GM23338 (cell line): ENCODE results near the gene KCTD13. TPM values are rescaled to one million over a fixed set of nuclear protein-coding genes. Genes with fewer than 3 reads are reported as not detected.

Experiments
- ATAC-seq: fragments of 200-7000 bp; cut with Tn5 transposase; 3 replicates; pipeline ENCODE4 v1.9.1; 2020
- DNase-seq: peaks from one replicate; pipeline ENCODE4 v3.0.0-alpha.2; 2015; ENCODE audit warnings: low spot score
- H2AFZ ChIP-seq: fragments of 200-600 bp; sonication (generic); 2 replicates; pipeline ENCODE4 v1.8.0; 2016; ENCODE audit warnings: antibody characterized with exemption, mild to moderate bottlenecking, moderate library complexity
- H3F3A ChIP-seq: fragments of 200-600 bp; sonication (generic); replicated peaks from 2 replicates; pipeline ENCODE4 v1.8.0; 2017; ENCODE audit warnings: antibody characterized with exemption, mixed run types, low read depth
- H3K27ac ChIP-seq: fragments of 200-600 bp; sonication (generic); 2 replicates; pipeline ENCODE4 v1.6.1; 2016; ENCODE audit warnings: low read depth
- H3K27me3 ChIP-seq: fragments of 200-600 bp; sonication (generic); 2 replicates; pipeline ENCODE4 v1.8.0; 2016; ENCODE audit warnings: mild to moderate bottlenecking, mixed run types, moderate library complexity; ENCODE audit not compliant: insufficient read depth
- H3K36me3 ChIP-seq: fragments of 200-600 bp; sonication (generic); 2 replicates; pipeline ENCODE4 v1.8.0; 2016; ENCODE audit warnings: mild to moderate bottlenecking; ENCODE audit not compliant: insufficient read depth
- H3K4me1 ChIP-seq: fragments of 200-600 bp; sonication (generic); 2 replicates; pipeline ENCODE4 v1.8.0; 2016; ENCODE audit warnings: mild to moderate bottlenecking, moderate library complexity; ENCODE audit not compliant: insufficient read depth
- H3K4me2 ChIP-seq: fragments of 200-600 bp; sonication (generic); 2 replicates; pipeline ENCODE4 v1.7.1; 2017; ENCODE audit warnings: mixed run types
- H3K4me3 ChIP-seq: fragments of 200-600 bp; sonication (generic); 2 replicates; pipeline ENCODE4 v1.6.1; 2016; ENCODE audit warnings: mixed run types
- H3K79me2 ChIP-seq: fragments of 200-600 bp; sonication (generic); replicated peaks from 2 replicates; pipeline ENCODE4 v1.8.0; 2017; ENCODE audit warnings: mild to moderate bottlenecking; ENCODE audit not compliant: insufficient read depth
- H3K9me2 ChIP-seq: fragments of 200-600 bp; sonication (generic); 2 replicates; pipeline ENCODE4 v1.8.0; 2017; ENCODE audit not compliant: insufficient read depth
- H4K20me1 ChIP-seq: fragments of 200-600 bp; sonication (generic); replicated peaks from 2 replicates; pipeline ENCODE4 v1.8.0; 2017; ENCODE audit warnings: mild to moderate bottlenecking; ENCODE audit not compliant: insufficient read depth
- H3K27ac Mint-ChIP-seq: 2 replicates; pipeline ENCODE4 v1.8.0; 2020; ENCODE audit warnings: inconsistent platforms, mild to moderate bottlenecking, moderate library complexity, mixed read lengths
- H3K27me3 Mint-ChIP-seq: 3 replicates; pipeline ENCODE4 v1.8.0; 2022; ENCODE audit warnings: low read depth, mild to moderate bottlenecking, moderate library complexity, mixed read lengths, inconsistent platforms; ENCODE audit not compliant: insufficient read depth, poor library complexity
- H3K36me3 Mint-ChIP-seq: 3 replicates; pipeline ENCODE4 v1.8.0; 2021; ENCODE audit warnings: low read depth, mild to moderate bottlenecking, inconsistent platforms, moderate library complexity, mixed read lengths
- H3K4me1 Mint-ChIP-seq: 3 replicates; pipeline ENCODE4 v1.8.0; 2020; ENCODE audit warnings: mild to moderate bottlenecking, inconsistent platforms, mixed read lengths
- H3K4me3 Mint-ChIP-seq: 3 replicates; pipeline ENCODE4 v1.8.0; 2021; ENCODE audit warnings: moderate library complexity, mild to moderate bottlenecking, inconsistent platforms, mixed read lengths
- H3K9me3 Mint-ChIP-seq: 3 replicates; pipeline ENCODE4 v1.8.0; 2020; ENCODE audit warnings: moderate library complexity, mild to moderate bottlenecking, inconsistent platforms, mixed read lengths
- CREB1 ChIP-seq: fragments of 250-450 bp; sonication (Bioruptor Pico); IDR thresholded peaks from 2 replicates; pipeline ENCODE4 v1.5.0; 2020; ENCODE audit warnings: low read depth, mild to moderate bottlenecking, moderate library complexity
- EZH2 ChIP-seq: fragments of 200-600 bp; sonication (generic); IDR thresholded peaks from one replicate; pipeline ENCODE4 v1.8.0; 2017; ENCODE audit warnings: antibody characterized with exemption, mild to moderate bottlenecking, low read depth; ENCODE audit not compliant: unreplicated experiment
- POLR2AphosphoS5 ChIP-seq: IDR thresholded peaks from 2 replicates; pipeline ENCODE4 v1.6.1; 2016; ENCODE audit warnings: antibody characterized with exemption, low read depth
- STAT1 ChIP-seq: IDR thresholded peaks from one replicate; pipeline ENCODE4 v1.6.1; 2016; ENCODE audit warnings: antibody characterized with exemption; ENCODE audit not compliant: unreplicated experiment
- ZNF114 ChIP-seq: fragments of 250-450 bp; sonication (Bioruptor Pico); IDR thresholded peaks from 2 replicates; pipeline ENCODE4 v1.5.0; 2020; ENCODE audit warnings: mild to moderate bottlenecking, moderate library complexity
- ZNF331 ChIP-seq: fragments of 250-450 bp; sonication (Bioruptor Pico); IDR thresholded peaks from 2 replicates; pipeline ENCODE4 v1.5.0; 2020; ENCODE audit warnings: low read depth, mild to moderate bottlenecking, moderate library complexity
- polyA plus RNA-seq: library from polyadenylated mRNA; unstranded; fragments of >200 nt; fragmentation: Nextera tagmentation; extraction: Ambion mirVana; gene quantifications from 2 replicates; pipeline ENCODE4 v1.2.1, GENCODE V29; 2016
- total RNA-seq: library from RNA; depleted of rRNA; stranded (reverse); fragments of >200 nt; shearing (Covaris generic); gene quantifications from 2 replicates; pipeline ENCODE4 v1.2.3, GENCODE V29; 2014
- TF ChIP-seq, protein P1 (sequence below): fragments of 250-450 bp; sonication (Bioruptor Pico); IDR thresholded peaks from 2 replicates; pipeline ENCODE4 v1.5.0; 2020; ENCODE audit warnings: mild to moderate bottlenecking, moderate library complexity

KCTD13 gene
- total and polyA plus RNA-seq, 2 experiments from 2014 or later: 10.1 to 12.2 TPM

DNA sequence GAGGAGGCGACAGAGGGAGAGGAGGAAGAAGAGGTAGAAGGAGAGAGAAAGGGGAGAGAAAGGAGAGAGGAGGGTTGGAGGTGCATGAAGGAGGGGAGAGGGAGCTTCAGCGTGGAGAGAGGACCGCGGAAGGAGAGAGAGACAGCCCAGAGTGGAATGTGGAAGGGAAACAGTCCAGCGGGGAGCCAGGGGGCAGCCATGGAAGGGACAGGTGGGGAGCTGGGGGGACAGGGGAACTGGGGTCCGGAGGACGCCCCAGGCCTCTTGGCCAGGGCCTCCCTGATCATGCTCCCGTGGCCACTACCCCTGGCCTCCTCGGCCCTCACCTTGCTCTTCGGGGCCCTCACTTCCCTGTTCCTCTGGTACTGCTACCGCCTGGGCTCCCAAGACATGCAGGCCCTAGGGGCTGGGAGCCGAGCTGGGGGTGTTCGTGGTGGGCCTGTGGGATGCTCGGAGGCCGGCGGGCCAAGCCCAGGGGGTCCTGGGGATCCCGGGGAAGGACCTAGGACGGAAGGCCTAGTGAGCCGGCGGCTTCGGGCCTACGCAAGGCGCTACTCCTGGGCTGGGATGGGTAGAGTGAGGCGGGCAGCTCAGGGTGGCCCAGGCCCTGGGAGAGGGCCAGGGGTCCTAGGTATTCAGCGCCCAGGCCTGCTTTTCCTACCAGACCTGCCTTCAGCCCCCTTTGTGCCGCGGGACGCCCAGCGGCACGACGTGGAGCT lies 25.0 kb downstream of the KCTD13 start (continued):
- TF ChIP-seq, protein P1, sequence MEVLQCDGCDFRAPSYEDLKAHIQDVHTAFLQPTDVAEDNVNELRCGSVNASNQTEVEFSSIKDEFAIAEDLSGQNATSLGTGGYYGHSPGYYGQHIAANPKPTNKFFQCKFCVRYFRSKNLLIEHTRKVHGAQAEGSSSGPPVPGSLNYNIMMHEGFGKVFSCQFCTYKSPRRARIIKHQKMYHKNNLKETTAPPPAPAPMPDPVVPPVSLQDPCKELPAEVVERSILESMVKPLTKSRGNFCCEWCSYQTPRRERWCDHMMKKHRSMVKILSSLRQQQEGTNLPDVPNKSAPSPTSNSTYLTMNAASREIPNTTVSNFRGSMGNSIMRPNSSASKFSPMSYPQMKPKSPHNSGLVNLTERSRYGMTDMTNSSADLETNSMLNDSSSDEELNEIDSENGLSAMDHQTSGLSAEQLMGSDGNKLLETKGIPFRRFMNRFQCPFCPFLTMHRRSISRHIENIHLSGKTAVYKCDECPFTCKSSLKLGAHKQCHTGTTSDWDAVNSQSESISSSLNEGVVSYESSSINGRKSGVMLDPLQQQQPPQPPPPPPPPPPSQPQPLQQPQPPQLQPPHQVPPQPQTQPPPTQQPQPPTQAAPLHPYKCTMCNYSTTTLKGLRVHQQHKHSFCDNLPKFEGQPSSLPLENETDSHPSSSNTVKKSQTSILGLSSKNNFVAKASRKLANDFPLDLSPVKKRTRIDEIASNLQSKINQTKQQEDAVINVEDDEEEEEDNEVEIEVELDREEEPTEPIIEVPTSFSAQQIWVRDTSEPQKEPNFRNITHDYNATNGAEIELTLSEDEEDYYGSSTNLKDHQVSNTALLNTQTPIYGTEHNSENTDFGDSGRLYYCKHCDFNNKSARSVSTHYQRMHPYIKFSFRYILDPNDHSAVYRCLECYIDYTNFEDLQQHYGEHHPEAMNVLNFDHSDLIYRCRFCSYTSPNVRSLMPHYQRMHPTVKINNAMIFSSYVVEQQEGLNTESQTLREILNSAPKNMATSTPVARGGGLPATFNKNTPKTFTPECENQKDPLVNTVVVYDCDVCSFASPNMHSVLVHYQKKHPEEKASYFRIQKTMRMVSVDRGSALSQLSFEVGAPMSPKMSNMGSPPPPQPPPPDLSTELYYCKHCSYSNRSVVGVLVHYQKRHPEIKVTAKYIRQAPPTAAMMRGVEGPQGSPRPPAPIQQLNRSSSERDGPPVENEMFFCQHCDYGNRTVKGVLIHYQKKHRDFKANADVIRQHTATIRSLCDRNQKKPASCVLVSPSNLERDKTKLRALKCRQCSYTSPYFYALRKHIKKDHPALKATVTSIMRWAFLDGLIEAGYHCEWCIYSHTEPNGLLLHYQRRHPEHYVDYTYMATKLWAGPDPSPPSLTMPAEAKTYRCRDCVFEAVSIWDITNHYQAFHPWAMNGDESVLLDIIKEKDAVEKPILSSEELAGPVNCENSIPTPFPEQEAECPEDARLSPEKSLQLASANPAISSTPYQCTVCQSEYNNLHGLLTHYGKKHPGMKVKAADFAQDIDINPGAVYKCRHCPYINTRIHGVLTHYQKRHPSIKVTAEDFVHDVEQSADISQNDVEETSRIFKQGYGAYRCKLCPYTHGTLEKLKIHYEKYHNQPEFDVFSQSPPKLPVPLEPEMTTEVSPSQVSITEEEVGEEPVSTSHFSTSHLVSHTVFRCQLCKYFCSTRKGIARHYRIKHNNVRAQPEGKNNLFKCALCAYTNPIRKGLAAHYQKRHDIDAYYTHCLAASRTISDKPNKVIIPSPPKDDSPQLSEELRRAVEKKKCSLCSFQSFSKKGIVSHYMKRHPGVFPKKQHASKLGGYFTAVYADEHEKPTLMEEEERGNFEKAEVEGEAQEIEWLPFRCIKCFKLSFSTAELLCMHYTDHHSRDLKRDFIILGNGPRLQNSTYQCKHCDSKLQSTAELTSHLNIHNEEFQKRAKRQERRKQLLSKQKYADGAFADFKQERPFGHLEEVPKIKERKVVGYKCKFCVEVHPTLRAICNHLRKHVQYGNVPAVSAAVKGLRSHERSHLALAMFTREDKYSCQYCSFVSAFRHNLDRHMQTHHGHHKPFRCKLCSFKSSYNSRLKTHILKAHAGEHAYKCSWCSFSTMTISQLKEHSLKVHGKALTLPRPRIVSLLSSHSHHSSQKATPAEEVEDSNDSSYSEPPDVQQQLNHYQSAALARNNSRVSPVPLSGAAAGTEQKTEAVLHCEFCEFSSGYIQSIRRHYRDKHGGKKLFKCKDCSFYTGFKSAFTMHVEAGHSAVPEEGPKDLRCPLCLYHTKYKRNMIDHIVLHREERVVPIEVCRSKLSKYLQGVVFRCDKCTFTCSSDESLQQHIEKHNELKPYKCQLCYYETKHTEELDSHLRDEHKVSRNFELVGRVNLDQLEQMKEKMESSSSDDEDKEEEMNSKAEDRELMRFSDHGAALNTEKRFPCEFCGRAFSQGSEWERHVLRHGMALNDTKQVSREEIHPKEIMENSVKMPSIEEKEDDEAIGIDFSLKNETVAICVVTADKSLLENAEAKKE (CRISPR knock-in tag): no peak

DNA sequence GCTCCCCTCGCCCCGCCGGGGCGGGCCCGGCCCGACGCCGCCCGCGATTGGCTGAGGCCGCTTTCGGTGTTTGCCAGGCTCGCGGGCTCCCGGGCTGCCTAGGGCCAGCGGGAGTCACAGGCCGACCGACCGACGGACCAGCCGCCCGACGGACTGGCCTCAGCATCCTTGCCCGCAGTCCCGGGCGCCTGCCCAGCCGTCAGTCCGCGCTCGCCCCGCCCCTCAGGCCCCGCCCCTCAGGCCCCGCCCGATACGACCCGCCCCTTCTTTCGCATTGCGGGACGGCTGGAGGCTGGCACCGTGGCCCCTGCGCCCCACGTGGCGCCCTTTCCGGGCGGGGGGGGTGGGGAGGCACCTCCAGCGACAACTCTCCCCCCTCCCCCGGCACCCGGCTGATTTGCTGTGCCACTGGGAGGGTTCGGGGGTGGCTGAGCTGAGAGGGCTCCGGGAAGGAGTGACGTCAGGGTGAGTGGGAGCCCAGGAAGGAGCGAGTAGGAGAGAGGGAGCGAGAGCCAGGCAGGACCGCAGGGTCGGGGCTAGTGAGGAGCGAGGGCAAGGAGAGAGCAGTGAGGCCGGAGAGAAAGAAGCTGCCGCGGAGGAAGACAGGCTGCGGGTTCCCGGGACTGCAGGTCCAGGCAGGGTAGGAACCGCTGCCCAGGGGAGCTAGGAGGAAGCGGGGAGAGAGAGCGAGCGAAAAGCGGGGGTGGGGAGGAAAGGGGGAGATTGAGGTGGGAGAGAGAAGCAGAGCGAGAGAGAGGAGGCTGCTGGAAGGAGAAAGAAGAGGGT lies 25.7 kb downstream of the KCTD13 start, which contains the start of gene ASPHD1:
Gene ASPHD1 (plus strand): TSS at position 387 of the 786 bp plus-strand sequence. CDS start 484 bp downstream, outside the sequence.
- H3K4me3 ChIP-seq: peak within 1 kb of the TSS; percentile 97
- peak within 1 kb of the TSS; percentile 100 for H3K4me2 ChIP-seq
- DNase-seq: peak; percentile 85
- H3K27me3 Mint-ChIP-seq: peaks cover 12% of the 10 kb centered on the region
- peak within 1 kb of the TSS; percentile 90 for H3K27ac ChIP-seq
- peaks cover 22% of the 10 kb centered on the region for H3K4me1 ChIP-seq
- ATAC-seq: peak; percentile 61
- H2AFZ ChIP-seq: peak within 1 kb of the TSS; percentile 100
- peaks cover 14% of the 10 kb centered on the region; the same call in 1 of the 2 replicates for H3K79me2 ChIP-seq
- H3K27ac Mint-ChIP-seq: peak within 1 kb of the TSS; percentile 70
- H3K9me3 Mint-ChIP-seq: no peaks in the 10 kb centered on the region
- H3K36me3 Mint-ChIP-seq: peaks cover 9% of the 10 kb centered on the region
- H3F3A ChIP-seq: 0 out of 2 replicates have a peak, but pooled peaks cover 6% of the 10 kb centered on the region
- H3K36me3 ChIP-seq: no peaks in the 10 kb centered on the region
- 0 out of 2 replicates have a peak, but pooled peaks cover 6% of the 10 kb centered on the region for H4K20me1 ChIP-seq
- no peaks in the 10 kb centered on the region for H3K9me2 ChIP-seq
- H3K4me3 Mint-ChIP-seq: peak within 1 kb of the TSS; percentile 92
- H3K27me3 ChIP-seq: no peaks in the 10 kb centered on the region
- H3K4me1 Mint-ChIP-seq: peaks cover 28% of the 10 kb centered on the region
- TF ChIP-seq POLR2AphosphoS5 (peak; percentile 46; the same call in 1 of the 2 replicates), CREB1 (CRISPR knock-in tag) (peak; percentile 81), ZNF331 (no peak), STAT1 (no peak), EZH2 (no peak), ZNF114 (CRISPR knock-in tag) (no peak)
- TF ChIP-seq, protein P1 (CRISPR knock-in tag): no peak
